Measurements from ENCODE around the gene MYLK. TPM values are rescaled to one million over a fixed set of nuclear protein-coding genes. Genes with fewer than 3 reads are reported as not detected.

The MYLK gene
- total RNA-seq, 2 experiments from 2014 or later: 0.22 TPM; not detected in 1

DNA sequence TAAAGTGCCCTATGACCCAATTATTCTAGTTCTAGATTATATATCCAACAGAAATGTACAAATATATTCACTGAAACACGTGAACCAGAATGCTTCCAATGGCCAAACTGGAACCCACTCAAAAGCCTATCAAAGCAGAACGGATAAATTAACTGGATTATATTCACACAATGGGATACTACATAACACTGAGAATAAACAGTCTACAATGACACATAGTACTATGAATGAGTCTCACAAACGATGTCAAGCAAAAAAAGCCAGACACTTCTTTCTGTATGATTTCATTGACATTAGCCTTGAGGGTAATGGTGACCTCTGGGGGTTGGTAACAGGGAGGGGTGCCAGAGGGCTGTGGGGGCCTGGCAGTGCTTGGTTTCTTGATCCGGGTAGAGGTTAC is 248.4 kb downstream of the MYLK start:
- Mint-ChIP-seq H3K36me3 (ENCODE audit: low read depth) (no peaks in the 10 kb centered on the region), H3K27ac (no peak overlapping the region), H3K4me3 (no peak overlapping the region), H3K4me1 (ENCODE audit: low read depth) (no peaks in the 10 kb centered on the region), H3K9me3 (no peaks in the 10 kb centered on the region), H3K27me3 (no peaks in the 10 kb centered on the region)
- ATAC-seq (ENCODE audit: poor library complexity) (no peak), DNase-seq (no peak)
- CTCF ChIA-PET: no interaction called here
- H3K27ac ChIP-seq (ENCODE audit: low read depth in 1 of 2, low read length in 2 of 2): no peak overlapping the region
- POLR2A ChIA-PET: no interaction called here
- intact Hi-C loops (cut with DNase I, micrococcal nuclease): no loop called here
- H3K9me3 ChIP-seq (ENCODE audit: control insufficient read depth in 1 of 2, insufficient read depth in 1 of 2, low read length in 2 of 2): no peaks in the 10 kb centered on the region
- H3K27me3 ChIP-seq (ENCODE audit: control insufficient read depth in 1 of 2, insufficient read depth in 2 of 2, low read length in 2 of 2): no peaks in the 10 kb centered on the region
- TF ChIP-seq, protein P1, sequence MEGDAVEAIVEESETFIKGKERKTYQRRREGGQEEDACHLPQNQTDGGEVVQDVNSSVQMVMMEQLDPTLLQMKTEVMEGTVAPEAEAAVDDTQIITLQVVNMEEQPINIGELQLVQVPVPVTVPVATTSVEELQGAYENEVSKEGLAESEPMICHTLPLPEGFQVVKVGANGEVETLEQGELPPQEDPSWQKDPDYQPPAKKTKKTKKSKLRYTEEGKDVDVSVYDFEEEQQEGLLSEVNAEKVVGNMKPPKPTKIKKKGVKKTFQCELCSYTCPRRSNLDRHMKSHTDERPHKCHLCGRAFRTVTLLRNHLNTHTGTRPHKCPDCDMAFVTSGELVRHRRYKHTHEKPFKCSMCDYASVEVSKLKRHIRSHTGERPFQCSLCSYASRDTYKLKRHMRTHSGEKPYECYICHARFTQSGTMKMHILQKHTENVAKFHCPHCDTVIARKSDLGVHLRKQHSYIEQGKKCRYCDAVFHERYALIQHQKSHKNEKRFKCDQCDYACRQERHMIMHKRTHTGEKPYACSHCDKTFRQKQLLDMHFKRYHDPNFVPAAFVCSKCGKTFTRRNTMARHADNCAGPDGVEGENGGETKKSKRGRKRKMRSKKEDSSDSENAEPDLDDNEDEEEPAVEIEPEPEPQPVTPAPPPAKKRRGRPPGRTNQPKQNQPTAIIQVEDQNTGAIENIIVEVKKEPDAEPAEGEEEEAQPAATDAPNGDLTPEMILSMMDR (IDR thresholded peaks at IDR 0.05): no peak
- no peak overlapping the region for H3K4me3 ChIP-seq (ENCODE audit: low read length)
- no peaks in the 10 kb centered on the region for H3K4me1 ChIP-seq (ENCODE audit: insufficient read depth, low read length)
- H3K36me3 ChIP-seq (ENCODE audit: insufficient read depth, low read length): no peaks in the 10 kb centered on the region

DNA sequence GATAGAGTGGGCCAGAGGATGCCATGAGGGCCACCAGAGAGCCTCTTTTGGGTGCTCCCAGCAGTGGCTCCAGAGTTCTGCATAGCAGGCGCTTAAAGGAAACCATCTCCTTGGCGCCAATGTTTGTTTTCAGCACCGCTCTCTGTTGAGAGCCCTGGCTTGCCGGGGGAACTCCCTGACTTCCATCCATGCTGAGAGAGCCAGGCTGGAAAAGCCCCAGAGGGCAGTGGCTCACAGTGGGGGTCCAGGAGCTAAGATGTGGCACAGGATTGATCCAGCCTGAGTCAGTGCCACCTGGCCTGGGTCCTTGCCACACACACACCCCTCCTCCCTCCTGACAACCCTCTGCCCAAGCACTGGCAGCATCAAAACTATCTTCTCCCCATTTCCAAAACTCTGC is 248.9 kb downstream of the MYLK start:
- DNase-seq: no peak
- ChIA-PET POLR2A (no interaction called here), CTCF (no interaction called here)
- no peaks in the 10 kb centered on the region for H3K9me3 ChIP-seq (ENCODE audit: control insufficient read depth in 1 of 2, insufficient read depth in 1 of 2, low read length in 2 of 2)
- TF ChIP-seq, protein P1 (IDR thresholded peaks at IDR 0.05): no peak
- H3K27ac ChIP-seq (ENCODE audit: low read depth in 1 of 2, low read length in 2 of 2): no peak overlapping the region
- H3K4me3 Mint-ChIP-seq: no peak overlapping the region
- H3K4me3 ChIP-seq (ENCODE audit: low read length): no peak overlapping the region
- H3K27ac Mint-ChIP-seq: no peak overlapping the region
- no peak for ATAC-seq (ENCODE audit: poor library complexity)
- H3K27me3 Mint-ChIP-seq: no peaks in the 10 kb centered on the region
- no peaks in the 10 kb centered on the region for H3K36me3 ChIP-seq (ENCODE audit: insufficient read depth, low read length)
- intact Hi-C loops (cut with DNase I, micrococcal nuclease): no loop called here
- H3K4me1 ChIP-seq (ENCODE audit: insufficient read depth, low read length): no peaks in the 10 kb centered on the region
- no peaks in the 10 kb centered on the region for H3K9me3 Mint-ChIP-seq
- H3K36me3 Mint-ChIP-seq (ENCODE audit: low read depth): no peaks in the 10 kb centered on the region
- H3K4me1 Mint-ChIP-seq (ENCODE audit: low read depth): no peaks in the 10 kb centered on the region
- no peaks in the 10 kb centered on the region for H3K27me3 ChIP-seq (ENCODE audit: control insufficient read depth in 1 of 2, insufficient read depth in 2 of 2, low read length in 2 of 2)

DNA sequence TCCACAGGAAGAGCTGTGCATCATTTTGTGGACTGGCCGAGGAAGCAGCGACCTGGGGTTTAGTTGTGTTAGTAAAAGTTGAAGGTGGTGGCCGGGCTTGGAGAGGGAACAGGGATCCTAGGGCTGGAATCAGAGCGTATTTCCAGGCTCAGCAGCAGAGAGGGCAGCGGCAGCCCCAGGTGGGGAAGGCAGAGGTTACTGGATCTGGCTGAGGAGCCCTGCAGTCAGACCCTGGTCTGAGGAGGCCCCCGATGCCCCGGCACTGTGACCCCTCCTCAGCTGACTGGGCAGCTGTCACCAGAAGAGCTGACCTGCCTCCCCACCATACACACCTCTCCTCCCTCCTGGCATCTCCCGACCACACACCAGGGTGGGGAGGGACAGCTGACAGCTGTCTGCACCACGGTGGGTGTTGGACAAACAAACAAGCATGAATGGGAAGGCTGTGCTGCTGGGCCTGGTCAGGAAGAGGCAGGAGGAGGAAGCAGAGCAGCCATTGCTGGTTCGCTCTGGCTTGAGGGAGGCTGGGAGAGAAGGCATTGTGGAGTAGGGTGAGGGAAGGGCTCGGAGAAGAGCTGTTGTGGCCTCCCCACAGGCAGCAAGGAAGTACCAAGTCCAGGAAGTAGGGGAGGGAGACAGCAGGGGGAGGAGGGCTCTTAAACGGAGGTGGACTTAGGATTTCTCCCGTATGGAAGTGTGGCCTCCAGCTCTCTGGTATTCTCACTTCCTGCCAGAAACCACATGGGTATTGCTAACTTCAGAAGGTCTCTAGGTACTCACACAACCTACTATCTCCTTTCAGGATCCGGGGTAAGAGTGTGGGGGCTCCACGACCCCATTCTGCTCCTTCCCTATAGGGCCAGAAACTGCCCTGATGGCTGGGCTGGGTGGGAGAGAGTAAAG is 249.7 kb downstream of the MYLK start:
- Histone ChIP-seq H3K27me3 (ENCODE audit: control insufficient read depth in 1 of 2, insufficient read depth in 2 of 2, low read length in 2 of 2) (no peaks in the 10 kb centered on the region), H3K4me3 (ENCODE audit: low read length) (no peak overlapping the region), H3K27ac (ENCODE audit: low read depth in 1 of 2, low read length in 2 of 2) (no peak overlapping the region), H3K36me3 (ENCODE audit: insufficient read depth, low read length) (no peaks in the 10 kb centered on the region), H3K4me1 (ENCODE audit: insufficient read depth, low read length) (no peaks in the 10 kb centered on the region), H3K9me3 (ENCODE audit: control insufficient read depth in 1 of 2, insufficient read depth in 1 of 2, low read length in 2 of 2) (no peaks in the 10 kb centered on the region)
- no peaks in the 10 kb centered on the region for H3K27me3 Mint-ChIP-seq
- TF ChIP-seq, protein P1 (IDR thresholded peaks at IDR 0.05): no peak
- no peak for DNase-seq
- H3K4me3 Mint-ChIP-seq: no peak overlapping the region
- ChIA-PET POLR2A (no interaction called here), CTCF (no interaction called here)
- intact Hi-C loops (cut with DNase I, micrococcal nuclease): no loop called here
- ATAC-seq (ENCODE audit: poor library complexity): no peak
- H3K9me3 Mint-ChIP-seq: no peaks in the 10 kb centered on the region
- H3K36me3 Mint-ChIP-seq (ENCODE audit: low read depth): no peaks in the 10 kb centered on the region
- no peaks in the 10 kb centered on the region for H3K4me1 Mint-ChIP-seq (ENCODE audit: low read depth)
- H3K27ac Mint-ChIP-seq: no peak overlapping the region
